AG09309 (cell line): Measurements from ENCODE around the gene HNRNPC.
"Not testable (repeated sequence)": the region's sequence is repeated elsewhere in the genome, so short reads cannot be mapped to it uniquely, and the experiment has no call there.

Experiments used
- DNase-seq: peaks from one replicate; pipeline ENCODE4 v3.0.0-alpha.2; 2010; ENCODE audit warnings: low read depth
- H3K4me3 ChIP-seq: 2 replicates; pipeline ENCODE4 v1.5.1; 2011; ENCODE audit warnings: mild to moderate bottlenecking, low read depth, low read length, moderate library complexity; ENCODE audit not compliant: control insufficient read depth
- CTCF ChIP-seq: IDR thresholded peaks from 2 replicates; pipeline ENCODE4 v1.5.1; 2011; ENCODE audit warnings: mild to moderate bottlenecking, low read depth, low read length, inconsistent platforms; ENCODE audit not compliant: insufficient read depth, control insufficient read depth; ENCODE audit errors: missing control alignments

Gene HNRNPC

GRCh38 chr14:21220874-21221477, 48.3 kb downstream of the HNRNPC start:
- no peak for TF ChIP-seq CTCF
- DNase-seq, result no peak
- no peak overlapping the region for H3K4me3 ChIP-seq

GRCh38 chr14:21219561-21220111, 49.6 kb downstream of the HNRNPC start:
- H3K4me3 ChIP-seq, result no peak overlapping the region
- no peak for TF ChIP-seq CTCF
- DNase-seq, result no peak

- no peak for TF ChIP-seq CTCF
- DNase-seq, result no peak
Observed at GRCh38 chr14:21219120-21219519, 50.1 kb downstream of the HNRNPC start.

GRCh38 chr14:21215879-21216251, 53.4 kb downstream of the HNRNPC start:
- no peak overlapping the region for H3K4me3 ChIP-seq
- TF ChIP-seq CTCF, result no peak
- no peak for DNase-seq

More at GRCh38 chr14:21219120-21219519, 50.1 kb downstream of the HNRNPC start:
- H3K4me3 ChIP-seq, result no peak overlapping the region

GRCh38 chr14:21215130-21215878, 53.9 kb downstream of the HNRNPC start:
- TF ChIP-seq CTCF, result no peak
- no peak overlapping the region for H3K4me3 ChIP-seq
- DNase-seq, result no peak

- H3K4me3 ChIP-seq, result no peak overlapping the region
- DNase-seq, result no peak
- TF ChIP-seq CTCF, result no peak
Observed at GRCh38 chr14:21213652-21214051, 55.6 kb downstream of the HNRNPC start.

- not testable (repeated sequence) for DNase-seq, H3K4me3 ChIP-seq
Observed at GRCh38 chr14:21212824-21213223, 56.4 kb downstream of the HNRNPC start.
